Fibroblast of lung (primary cell): ENCODE measurements around the gene C1QL3. TPM values are rescaled to one million over a fixed set of nuclear protein-coding genes. Genes with fewer than 3 reads are reported as not detected.

Experiments
- DNase-seq, 2 donors: peaks; one replicate each; pipeline versions ENCODE4 v3.0.0 to v3.0.0-alpha.2; 2010; ENCODE audit warnings: low read depth in 2 of 2
- H2AFZ ChIP-seq: 2 replicates; pipeline ENCODE4 v1.5.1; 2012; ENCODE audit warnings: low read length, control low read depth, inconsistent platforms
- H3K27ac ChIP-seq: 2 replicates; pipeline ENCODE4 v1.5.1; 2011; ENCODE audit warnings: low read length, control low read depth; ENCODE audit not compliant: insufficient read depth
- H3K27me3 ChIP-seq: 2 replicates; pipeline ENCODE4 v1.5.1; 2011; ENCODE audit warnings: mild to moderate bottlenecking, low read length; ENCODE audit not compliant: control insufficient read depth, insufficient read depth
- H3K36me3 ChIP-seq: 2 replicates; pipeline ENCODE4 v1.5.1; 2011; ENCODE audit warnings: low read length; ENCODE audit not compliant: control insufficient read depth, insufficient read depth
- H3K4me1 ChIP-seq: 2 replicates; pipeline ENCODE4 v1.5.1; 2011; ENCODE audit warnings: low read length; ENCODE audit not compliant: control insufficient read depth, insufficient read depth; ENCODE audit errors: extremely low read depth
- H3K4me2 ChIP-seq: 2 replicates; pipeline ENCODE4 v1.5.1; 2011; ENCODE audit warnings: low read length, control low read depth; ENCODE audit not compliant: insufficient read depth; ENCODE audit errors: extremely low read depth
- H3K4me3 ChIP-seq, 4 experiments: fragments of 200-600 bp in 1 of 4; sonication (generic) in 1 of 4; replicated peaks in 1 of 4; 2 replicates each; pipeline ENCODE4 v1.5.1; 2011 to 2016; ENCODE audit warnings: low read length in 4 of 4, low read depth in 3 of 4, mild to moderate bottlenecking in 3 of 4, control low read depth in 2 of 4, inconsistent platforms in 1 of 4, mixed read lengths in 1 of 4; ENCODE audit not compliant: insufficient read depth in 1 of 4; ENCODE audit errors: control extremely low read depth in 1 of 4
- H3K79me2 ChIP-seq: 2 replicates; pipeline ENCODE4 v1.5.1; 2012; ENCODE audit warnings: mild to moderate bottlenecking, low read length, inconsistent platforms; ENCODE audit not compliant: control insufficient read depth, insufficient read depth
- H3K9ac ChIP-seq: 2 replicates; pipeline ENCODE4 v1.5.1; 2011; ENCODE audit warnings: mild to moderate bottlenecking, low read length, control low read depth; ENCODE audit not compliant: insufficient read depth
- H3K9me3 ChIP-seq: 2 replicates; pipeline ENCODE4 v1.5.1; 2012; ENCODE audit warnings: low read depth, low read length; ENCODE audit not compliant: control insufficient read depth, insufficient read depth
- H4K20me1 ChIP-seq: 2 replicates; pipeline ENCODE4 v1.5.1; 2011; ENCODE audit warnings: low read length; ENCODE audit not compliant: control insufficient read depth, insufficient read depth; ENCODE audit errors: extremely low read depth
- CTCF ChIP-seq, 2 donors: IDR thresholded peaks in 1 of 2; conservative IDR thresholded peaks in 1 of 2; 1 replicate in 1 of 2; 2 replicates in 1 of 2; pipeline ENCODE4 v1.5.1; 2011 to 2012; ENCODE audit warnings: low read length in 2 of 2, control low read depth in 1 of 2, inconsistent platforms in 1 of 2, low read depth in 1 of 2, mild to moderate bottlenecking in 1 of 2
- EZH2 ChIP-seq: IDR thresholded peaks from 2 replicates; pipeline ENCODE4 v1.5.1; 2012; ENCODE audit warnings: low read length, control low read depth, mild to moderate bottlenecking; ENCODE audit errors: missing control alignments
- polyA plus RNA-seq, 2 donors: library from polyadenylated mRNA; depleted of rRNA in 1 of 2; stranded (reverse) in 1 of 2; unstranded in 1 of 2; fragments of >200 nt; gene quantifications; 2 replicates each; pipeline ENCODE4 v1.2.1, GENCODE V29; 2011 to 2012; ENCODE audit warnings: missing spikeins in 1 of 2
- total RNA-seq: library from RNA; depleted of rRNA; stranded (reverse); fragments of >200 nt; gene quantifications from 2 replicates; pipeline ENCODE4 v1.2.1, GENCODE V29; 2014

The C1QL3 gene
- total and polyA plus RNA-seq, 2 donors (not counting 1 experiment from before 2014, with no cell fraction given), result 0.17 TPM; not detected in 1

- H3K9me3 ChIP-seq, result no peaks in the 10 kb centered on the region
- H3K4me2 ChIP-seq, result no peak overlapping the region
- H2AFZ ChIP-seq, result no peak overlapping the region
- H3K4me1 ChIP-seq, result no peaks in the 10 kb centered on the region
- TF ChIP-seq EZH2 (no peak), CTCF (conservative IDR thresholded peaks at IDR 0.05 in 1 of 2, IDR thresholded peaks at IDR 0.05 in 1 of 2; ENCODE audit: low read depth in 1 of 2, low read length in 2 of 2) (no peak)
- H3K79me2 ChIP-seq, result no peaks in the 10 kb centered on the region
- no peaks in the 10 kb centered on the region for H4K20me1 ChIP-seq
- DNase-seq, result no peak
- no peaks in the 10 kb centered on the region for H3K36me3 ChIP-seq
- no peaks in the 10 kb centered on the region for H3K27me3 ChIP-seq
- no peak overlapping the region for H3K27ac ChIP-seq
- H3K4me3 ChIP-seq, result no peak overlapping the region
- no peak overlapping the region for H3K9ac ChIP-seq
These were observed 26.3 kb upstream of the C1QL3 start for GRCh38 chr10:16547973-16548372.

GRCh38 chr10:16545116-16545736 is 23.5 kb upstream of the C1QL3 start:
- peak; percentile 3 to 47 for DNase-seq
- no peak overlapping the region for H2AFZ ChIP-seq
- no peaks in the 10 kb centered on the region for H3K27me3 ChIP-seq
- H3K79me2 ChIP-seq, result no peaks in the 10 kb centered on the region
- H3K4me1 ChIP-seq, result no peaks in the 10 kb centered on the region
- no peak overlapping the region for H3K27ac ChIP-seq
- H3K36me3 ChIP-seq, result no peaks in the 10 kb centered on the region
- no peak for TF ChIP-seq EZH2
- peak; percentile 79 to 80 for TF ChIP-seq CTCF (conservative IDR thresholded peaks at IDR 0.05 in 1 of 2, IDR thresholded peaks at IDR 0.05 in 1 of 2; ENCODE audit: low read depth in 1 of 2, low read length in 2 of 2)
- no peak overlapping the region for H3K9ac ChIP-seq
- no peak overlapping the region for H3K4me2 ChIP-seq
- no peak overlapping the region for H3K4me3 ChIP-seq
- no peaks in the 10 kb centered on the region for H3K9me3 ChIP-seq
- no peaks in the 10 kb centered on the region for H4K20me1 ChIP-seq

- DNase-seq, result no peak
- TF ChIP-seq CTCF (conservative IDR thresholded peaks at IDR 0.05 in 1 of 2, IDR thresholded peaks at IDR 0.05 in 1 of 2; ENCODE audit: low read depth in 1 of 2, low read length in 2 of 2) (no peak), EZH2 (no peak)
These were observed 22.9 kb upstream of the C1QL3 start for GRCh38 chr10:16544591-16544990.

More at GRCh38 chr10:16544591-16544990, 22.9 kb upstream of the C1QL3 start:
- no peak overlapping the region for H3K4me2 ChIP-seq
- H3K4me3 ChIP-seq, result no peak overlapping the region
- no peaks in the 10 kb centered on the region for H3K79me2 ChIP-seq
- H3K27me3 ChIP-seq, result no peaks in the 10 kb centered on the region
- H3K27ac ChIP-seq, result no peak overlapping the region
- no peaks in the 10 kb centered on the region for H3K36me3 ChIP-seq
- H3K4me1 ChIP-seq, result no peaks in the 10 kb centered on the region
- no peak overlapping the region for H2AFZ ChIP-seq
- no peak overlapping the region for H3K9ac ChIP-seq
- H3K9me3 ChIP-seq, result no peaks in the 10 kb centered on the region
- H4K20me1 ChIP-seq, result no peaks in the 10 kb centered on the region
